IPS-20b (cell line): ENCODE results near the gene LILRB4.
"Not testable (repeated sequence)": the region's sequence is repeated elsewhere in the genome, so short reads cannot be mapped to it uniquely, and the experiment has no call there.

Source experiments
- H3K27ac ChIP-seq: one replicate; pipeline ENCODE4 v1.5.1; 2013; ENCODE audit warnings: low read length
- H3K27me3 ChIP-seq: 2 replicates; pipeline ENCODE4 v1.6.1; 2013; ENCODE audit warnings: mild to moderate bottlenecking, low read length, inconsistent platforms; ENCODE audit not compliant: insufficient read depth
- H3K36me3 ChIP-seq: 2 replicates; pipeline ENCODE4 v1.6.1; 2013; ENCODE audit warnings: low read depth, mild to moderate bottlenecking, inconsistent platforms, low read length, moderate library complexity; ENCODE audit not compliant: insufficient read depth
- H3K4me1 ChIP-seq: 2 replicates; pipeline ENCODE4 v1.6.1; 2013; ENCODE audit warnings: mild to moderate bottlenecking, control low read depth, inconsistent platforms, low read length, moderate library complexity; ENCODE audit not compliant: insufficient read depth
- H3K4me3 ChIP-seq: 2 replicates; pipeline ENCODE4 v1.5.1; 2013; ENCODE audit warnings: mild to moderate bottlenecking, low read length, inconsistent platforms
- H3K9ac ChIP-seq: 2 replicates; pipeline ENCODE4 v1.6.1; 2013; ENCODE audit warnings: low read depth, mild to moderate bottlenecking, inconsistent platforms, low read length, moderate library complexity
- H3K9me3 ChIP-seq: 2 replicates; pipeline ENCODE4 v1.6.1; 2013; ENCODE audit warnings: mild to moderate bottlenecking, low read depth, low read length, inconsistent platforms; ENCODE audit not compliant: insufficient read depth

The LILRB4 gene

DNA sequence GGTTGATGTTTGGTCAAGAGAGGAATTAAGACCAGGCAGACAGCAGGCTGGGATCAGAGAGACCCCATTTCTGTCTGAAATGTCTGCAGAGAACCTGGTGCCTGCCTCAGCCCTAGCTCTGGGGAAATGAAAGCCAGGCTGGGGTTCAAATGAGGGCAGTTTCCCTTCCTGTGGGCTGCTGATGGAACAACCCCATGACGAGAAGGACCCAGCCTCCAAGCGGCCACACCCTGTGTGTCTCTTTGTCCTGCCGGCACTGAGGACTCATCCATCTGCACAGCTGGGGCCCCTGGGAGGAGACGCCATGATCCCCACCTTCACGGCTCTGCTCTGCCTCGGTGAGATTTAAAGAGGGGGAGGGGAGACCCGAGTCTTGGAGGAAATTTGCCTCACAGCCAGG lies at the start of gene LILRB4:
Gene LILRB4 (plus strand): TSS at position 256 of the 400 bp plus-strand sequence. CDS start 49 bp downstream, at position 305.
- peaks cover 84% of the 10 kb centered on the region for H3K9me3 ChIP-seq
- H3K27me3 ChIP-seq: no peaks in the 10 kb centered on the region
- no peak within 1 kb of the TSS for H3K4me3 ChIP-seq
- H3K4me1 ChIP-seq: no peaks in the 10 kb centered on the region
- H3K9ac ChIP-seq: no peak within 1 kb of the TSS
- no peak within 1 kb of the TSS for H3K27ac ChIP-seq
- H3K36me3 ChIP-seq: no peaks in the 10 kb centered on the region

DNA sequence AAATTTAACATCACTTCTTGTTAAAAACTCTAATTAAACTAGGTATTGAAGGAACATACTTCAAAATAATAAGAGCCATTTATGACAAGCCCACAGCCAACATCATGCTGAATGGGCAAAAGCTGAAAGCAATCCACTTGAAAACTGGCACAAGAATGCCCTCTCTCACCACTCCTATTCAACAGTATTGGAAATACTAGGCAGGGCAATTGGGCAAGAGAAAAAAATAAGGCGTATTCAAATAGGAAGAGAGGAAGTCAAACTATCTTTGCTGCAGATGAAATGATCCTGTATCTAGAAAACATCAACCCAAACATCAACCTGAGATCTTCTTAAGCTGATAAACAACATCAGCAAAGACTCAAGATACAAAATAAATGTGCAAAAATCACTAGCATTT lies 48.1 kb upstream of the LILRB4 start:
- Histone ChIP-seq H3K36me3 (no peaks in the 10 kb centered on the region), H3K4me3 (no peak overlapping the region), H3K4me1 (no peaks in the 10 kb centered on the region), H3K9ac (no peak overlapping the region), H3K27ac (no peak overlapping the region), H3K9me3 (peaks cover 77% of the 10 kb centered on the region), H3K27me3 (no peaks in the 10 kb centered on the region)

DNA sequence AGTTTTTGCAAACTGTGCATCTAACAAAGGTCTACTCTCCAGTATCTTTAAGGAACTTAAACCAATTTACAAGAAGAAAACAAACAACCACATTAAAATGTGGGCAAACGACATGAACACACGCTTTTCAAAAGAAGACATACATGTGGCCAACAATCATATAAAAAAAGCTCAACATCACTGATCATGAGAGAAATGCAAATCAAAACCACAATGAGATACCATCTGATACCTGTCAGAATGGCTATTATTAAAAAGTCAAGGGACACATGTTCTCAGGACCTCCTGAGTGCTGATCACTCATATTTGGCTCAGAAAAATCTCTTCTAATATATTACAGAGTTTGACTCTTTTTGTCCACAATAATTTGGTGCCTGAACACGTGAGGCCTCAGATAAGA lies 46.7 kb upstream of the LILRB4 start:
- no peak overlapping the region for H3K4me3 ChIP-seq
- no peak overlapping the region for H3K27ac ChIP-seq
- peaks cover 74% of the 10 kb centered on the region for H3K9me3 ChIP-seq

DNA sequence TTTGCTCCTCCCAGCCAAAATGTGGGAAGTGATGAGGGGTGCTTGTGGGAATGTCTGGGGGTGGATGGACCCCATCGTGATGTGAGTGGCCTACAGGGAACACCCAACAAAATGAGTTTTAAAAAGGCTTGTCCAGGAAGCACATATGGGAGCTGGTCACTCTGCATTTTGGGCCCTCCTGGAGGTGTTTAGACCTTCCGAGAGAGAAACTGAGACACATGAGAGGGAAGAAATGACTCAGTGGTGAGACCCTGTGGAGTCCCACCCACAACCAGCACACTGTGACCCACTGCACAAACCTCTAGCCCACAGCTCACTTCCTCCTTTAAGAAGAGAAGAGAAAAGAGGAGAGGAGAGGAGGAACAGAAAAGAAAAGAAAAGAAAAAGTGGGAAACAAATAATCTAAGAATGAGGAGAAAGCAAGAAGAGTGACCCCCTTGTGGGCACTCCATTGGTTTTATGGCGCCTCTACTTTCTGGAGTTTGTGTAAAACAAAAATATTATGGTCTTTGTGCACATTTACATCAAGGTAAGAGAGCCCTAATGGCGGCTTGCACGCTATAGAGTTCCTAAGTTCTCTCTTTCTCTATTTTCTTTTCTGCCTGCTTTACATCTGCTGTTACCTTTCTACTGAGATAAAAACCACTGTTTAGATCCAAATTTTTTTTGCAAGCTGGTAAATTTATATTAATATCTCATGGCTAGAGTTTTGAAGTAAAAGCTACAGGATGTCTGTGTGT lies 45.8 kb upstream of the LILRB4 start:
- H3K27me3 ChIP-seq: no peaks in the 10 kb centered on the region

More for the DNA sequence above, 46.7 kb upstream of the LILRB4 start:
- no peaks in the 10 kb centered on the region for H3K36me3 ChIP-seq
- H3K27me3 ChIP-seq: no peaks in the 10 kb centered on the region
- H3K4me1 ChIP-seq: no peaks in the 10 kb centered on the region
- H3K9ac ChIP-seq: no peak overlapping the region

DNA sequence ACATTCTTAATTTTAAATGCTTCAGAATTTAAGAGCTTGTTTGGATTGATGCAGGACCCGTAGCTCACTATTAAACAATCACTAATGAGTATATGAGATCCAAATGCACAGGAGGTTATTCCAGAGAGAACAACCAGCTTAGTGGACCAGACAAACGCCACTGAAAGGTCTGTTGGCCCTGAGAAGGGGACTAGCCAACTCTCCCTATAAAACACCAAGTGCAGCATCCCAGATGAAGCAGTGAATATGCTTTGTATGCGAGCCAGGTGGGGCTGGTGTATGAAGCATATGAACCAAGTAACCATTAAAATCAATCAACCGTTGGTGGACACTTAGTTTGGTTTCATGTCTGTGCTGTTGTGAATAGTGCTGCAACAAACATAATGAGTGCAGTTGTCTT lies 42.3 kb upstream of the LILRB4 start:
- H3K27ac ChIP-seq: no peak overlapping the region
- no peak overlapping the region for H3K9ac ChIP-seq
- no peaks in the 10 kb centered on the region for H3K27me3 ChIP-seq
- H3K9me3 ChIP-seq: peaks cover 70% of the 10 kb centered on the region
- no peak overlapping the region for H3K4me3 ChIP-seq
- no peaks in the 10 kb centered on the region for H3K36me3 ChIP-seq
- no peaks in the 10 kb centered on the region for H3K4me1 ChIP-seq

More for the DNA sequence above, 45.8 kb upstream of the LILRB4 start:
- Histone ChIP-seq H3K4me3 (no peak overlapping the region), H3K9ac (no peak overlapping the region), H3K27ac (no peak overlapping the region), H3K4me1 (no peaks in the 10 kb centered on the region), H3K36me3 (no peaks in the 10 kb centered on the region), H3K9me3 (peaks cover 75% of the 10 kb centered on the region)

DNA sequence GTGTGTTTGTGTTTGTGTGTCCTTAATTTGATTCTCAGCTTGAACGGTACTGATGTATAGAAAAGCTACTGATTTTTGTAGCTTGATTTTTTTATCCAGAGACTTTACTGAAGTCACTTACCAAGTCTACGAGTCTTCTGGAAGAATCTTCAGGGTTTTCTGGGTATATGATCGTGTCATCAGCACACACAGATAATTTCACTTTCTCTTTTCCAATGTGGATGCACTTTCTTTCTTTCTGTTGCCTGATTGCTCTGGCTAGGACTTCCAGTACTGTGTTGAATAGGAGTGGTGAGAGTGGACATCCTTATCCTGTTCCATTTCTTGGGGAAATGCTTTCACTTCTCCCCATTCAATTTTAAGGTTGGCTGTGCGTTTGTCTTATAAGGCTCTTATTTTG lies 40.4 kb upstream of the LILRB4 start:
- H3K9me3 ChIP-seq: peaks cover 73% of the 10 kb centered on the region
- H3K4me1 ChIP-seq: no peaks in the 10 kb centered on the region
- no peaks in the 10 kb centered on the region for H3K27me3 ChIP-seq
- no peaks in the 10 kb centered on the region for H3K36me3 ChIP-seq
- H3K27ac ChIP-seq: no peak overlapping the region
- no peak overlapping the region for H3K4me3 ChIP-seq
- no peak overlapping the region for H3K9ac ChIP-seq

DNA sequence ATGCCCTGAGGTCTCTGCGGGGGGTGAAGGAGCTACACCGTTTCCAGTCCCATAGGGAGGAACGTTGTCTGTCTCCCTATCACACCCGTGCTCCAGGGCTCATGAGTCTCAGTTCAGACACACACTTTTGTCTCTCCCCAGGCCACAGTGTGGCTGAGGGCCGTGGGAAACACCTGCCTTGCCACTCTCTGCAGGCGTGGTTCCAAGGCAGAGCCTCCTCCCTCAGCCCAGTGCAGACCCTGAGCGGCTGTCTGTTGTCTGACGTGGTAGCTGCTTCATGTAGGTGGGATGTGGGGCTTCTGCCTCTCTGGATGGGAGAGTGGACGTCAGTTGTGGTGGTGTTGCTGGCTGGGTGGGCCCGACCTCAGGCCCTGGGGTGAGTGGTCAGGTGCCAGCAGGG lies 38.6 kb upstream of the LILRB4 start:
- H3K4me1 ChIP-seq, H3K36me3 ChIP-seq, H3K4me3 ChIP-seq, H3K9ac ChIP-seq, H3K27me3 ChIP-seq, H3K27ac ChIP-seq: not testable (repeated sequence)
- H3K9me3 ChIP-seq: peaks cover 81% of the 10 kb centered on the region

DNA sequence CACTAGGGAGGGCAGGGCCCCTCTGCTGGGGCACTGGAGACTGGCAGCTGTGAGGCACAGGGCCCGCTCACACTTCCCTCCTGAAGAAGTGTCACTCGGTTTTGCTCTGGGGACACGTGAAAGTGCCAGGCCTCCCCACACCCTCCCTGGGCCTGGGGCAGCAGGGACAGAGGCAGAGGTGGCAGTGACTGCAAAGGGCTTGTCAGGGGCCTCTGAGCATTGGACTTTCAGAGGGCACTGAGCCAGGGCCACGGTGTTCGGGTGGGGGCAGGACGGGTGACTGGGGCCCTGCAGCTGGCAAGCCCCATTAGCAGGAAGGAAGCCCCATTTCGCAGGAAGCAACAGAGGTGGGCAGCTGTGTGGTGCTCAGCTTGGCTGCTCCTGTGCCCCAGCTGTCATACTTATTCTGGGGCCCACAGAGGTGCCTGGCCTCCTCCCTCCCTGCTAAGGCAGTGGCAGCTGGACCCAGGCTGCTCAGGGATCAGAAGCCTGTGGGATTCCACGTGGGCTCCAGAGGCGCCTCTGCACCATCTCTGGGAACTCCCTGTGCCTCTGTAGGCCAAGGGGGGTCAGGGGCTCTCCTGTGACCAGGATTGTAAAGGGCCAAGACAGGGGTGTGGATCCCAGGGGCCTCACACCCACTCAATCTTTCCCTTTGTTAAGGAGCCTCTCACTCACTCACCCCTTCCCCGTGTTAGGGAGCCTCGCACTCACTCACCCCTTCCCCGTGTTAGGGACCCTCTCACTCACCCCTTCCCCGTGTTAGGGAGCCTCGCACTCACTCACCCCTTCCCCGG lies 37.7 kb upstream of the LILRB4 start:
- not testable (repeated sequence) for H3K27ac ChIP-seq, H3K4me1 ChIP-seq, H3K9ac ChIP-seq, H3K36me3 ChIP-seq, H3K4me3 ChIP-seq, H3K27me3 ChIP-seq
- peaks cover 86% of the 10 kb centered on the region for H3K9me3 ChIP-seq

DNA sequence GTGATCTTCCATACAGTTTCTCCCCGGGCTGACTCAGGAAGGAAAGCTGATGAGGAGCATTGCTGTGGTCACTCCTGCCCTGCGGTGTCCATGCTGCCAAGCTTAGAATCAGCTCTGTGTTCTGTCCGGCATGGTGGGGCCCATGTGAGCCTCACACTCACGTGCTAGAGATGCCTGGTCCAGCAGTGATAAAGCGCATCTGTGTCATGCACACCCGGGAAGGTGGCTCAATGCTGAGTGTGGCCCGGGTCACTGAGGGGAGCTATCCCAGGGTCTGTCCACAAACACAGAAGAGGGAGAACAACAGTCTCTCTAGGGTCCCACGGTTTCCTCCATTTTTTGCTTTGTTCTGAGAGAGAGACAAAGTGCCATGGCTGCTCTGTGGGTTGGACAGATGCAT lies 36.0 kb upstream of the LILRB4 start:
- Histone ChIP-seq H3K9ac (no peak overlapping the region), H3K9me3 (peaks cover 84% of the 10 kb centered on the region), H3K27me3 (no peaks in the 10 kb centered on the region), H3K4me1 (no peaks in the 10 kb centered on the region), H3K36me3 (no peaks in the 10 kb centered on the region), H3K4me3 (no peak overlapping the region), H3K27ac (no peak overlapping the region)

DNA sequence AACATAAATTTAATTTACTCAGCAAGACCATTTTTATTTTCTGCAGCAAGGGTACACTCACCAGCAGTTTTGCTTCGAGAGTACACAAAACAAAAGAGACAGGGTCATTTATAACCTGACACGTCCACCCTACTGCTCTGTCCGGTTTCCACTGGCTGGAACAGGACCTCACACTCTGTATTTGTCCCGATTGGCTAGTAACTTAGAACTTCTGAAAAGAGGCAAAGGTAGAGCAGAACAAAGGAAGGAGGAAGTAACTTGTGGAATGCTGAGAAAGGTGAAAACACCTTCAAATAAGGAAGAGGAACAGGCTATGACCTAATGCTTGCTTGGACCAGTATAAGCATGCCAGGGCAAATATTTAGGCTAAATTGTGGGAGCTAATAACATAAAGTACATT lies 34.9 kb upstream of the LILRB4 start:
- not testable (repeated sequence) for H3K36me3 ChIP-seq, H3K4me3 ChIP-seq, H3K9ac ChIP-seq, H3K4me1 ChIP-seq, H3K27ac ChIP-seq, H3K27me3 ChIP-seq
- peaks cover 82% of the 10 kb centered on the region for H3K9me3 ChIP-seq

DNA sequence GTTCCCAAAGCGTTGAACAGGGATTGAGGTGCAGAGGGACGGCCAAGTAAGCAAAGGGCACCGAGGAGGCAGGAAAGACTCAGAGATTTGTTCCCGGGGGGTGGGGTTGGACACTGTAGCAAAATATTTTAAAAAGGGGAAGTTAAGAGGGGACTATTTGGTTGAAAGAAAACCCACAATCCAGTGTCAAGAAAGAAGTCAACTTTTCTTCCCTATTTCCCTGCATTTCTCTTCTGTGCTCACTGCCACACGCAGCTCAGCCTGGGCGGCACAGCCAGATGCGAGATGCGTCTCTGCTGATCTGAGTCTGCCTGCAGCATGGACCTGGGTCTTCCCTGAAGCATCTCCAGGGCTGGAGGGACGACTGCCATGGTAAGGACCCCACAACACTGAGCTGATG lies 32.5 kb upstream of the LILRB4 start, which contains the start of gene LILRB1:
Gene LILRB1 (plus strand): TSS at position 223 of the 400 bp plus-strand sequence. CDS start 590 bp downstream, outside the sequence.
- not testable (repeated sequence) for H3K27me3 ChIP-seq, H3K4me1 ChIP-seq, H3K9ac ChIP-seq

DNA sequence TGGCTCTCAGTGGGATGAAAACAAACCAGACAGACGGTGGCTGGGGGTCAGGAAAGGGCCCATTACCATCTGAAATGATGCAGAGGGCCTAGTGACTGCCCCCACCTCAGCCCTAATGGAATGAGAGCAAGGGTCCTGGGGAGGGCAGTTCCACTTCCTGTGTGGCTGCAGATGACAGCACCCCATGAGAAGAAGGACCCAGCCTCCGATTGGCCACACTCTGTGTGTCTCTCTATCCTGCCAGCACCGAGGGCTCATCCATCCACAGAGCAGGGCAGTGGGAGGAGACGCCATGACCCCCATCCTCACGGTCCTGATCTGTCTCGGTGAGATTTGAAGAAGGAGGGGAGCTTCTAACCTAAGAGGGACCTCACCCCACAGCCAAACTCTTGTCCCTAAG lies 32.0 kb upstream of the LILRB4 start:
- Histone ChIP-seq H3K9ac (no peak overlapping the region), H3K27ac (no peak overlapping the region), H3K36me3 (no peaks in the 10 kb centered on the region), H3K4me3 (no peak overlapping the region), H3K27me3 (no peaks in the 10 kb centered on the region), H3K4me1 (no peaks in the 10 kb centered on the region), H3K9me3 (peaks cover 71% of the 10 kb centered on the region)

More for the DNA sequence above, 32.5 kb upstream of the LILRB4 start, which contains the start of gene LILRB1:
- H3K27ac ChIP-seq, H3K36me3 ChIP-seq, H3K4me3 ChIP-seq: not testable (repeated sequence)
- H3K9me3 ChIP-seq: peaks cover 74% of the 10 kb centered on the region
